Measurements from ENCODE around the gene FBL. TPM values are rescaled to one million over a fixed set of nuclear protein-coding genes. Genes with fewer than 3 reads are reported as not detected.

Gene FBL
- total RNA-seq, 2 experiments from 2014 or later: 336 to 365 TPM

GRCh38 chr19:39848392-39848791 lies 2.2 kb upstream of the FBL start:
- Histone ChIP-seq H3K79me2 (ENCODE audit: insufficient read depth, low read depth, low read length) (peaks cover 28% of the 10 kb centered on the region), H3K4me3 (ENCODE audit: low read depth, low read length, poor library complexity, severe bottlenecking) (no peak overlapping the region), H3K9me2 (ENCODE audit: insufficient read depth, low read length) (no peaks in the 10 kb centered on the region), H3K36me3 (ENCODE audit: insufficient read depth, low read length) (peaks cover 3% of the 10 kb centered on the region; the same call in 1 of the 2 replicates), H3K27ac (ENCODE audit: low read depth, low read length, poor library complexity, severe bottlenecking) (no peak overlapping the region), H4K20me1 (ENCODE audit: insufficient read depth, low read length) (peaks cover 19% of the 10 kb centered on the region; the same call in 1 of the 2 replicates), H3K4me1 (ENCODE audit: insufficient read depth, low read length, poor library complexity, severe bottlenecking) (peaks cover 21% of the 10 kb centered on the region), H3K4me2 (ENCODE audit: low read length) (no peak overlapping the region), H2AFZ (ENCODE audit: low read length) (no peak overlapping the region), H3K9me3 (ENCODE audit: low read length) (no peaks in the 10 kb centered on the region)
- no peak for DNase-seq (ENCODE audit: low spot score)
- ChIA-PET CTCF (ENCODE audit: unreplicated experiment) (no interaction called here), POLR2A (no interaction called here)
- TF ChIP-seq, protein P1, sequence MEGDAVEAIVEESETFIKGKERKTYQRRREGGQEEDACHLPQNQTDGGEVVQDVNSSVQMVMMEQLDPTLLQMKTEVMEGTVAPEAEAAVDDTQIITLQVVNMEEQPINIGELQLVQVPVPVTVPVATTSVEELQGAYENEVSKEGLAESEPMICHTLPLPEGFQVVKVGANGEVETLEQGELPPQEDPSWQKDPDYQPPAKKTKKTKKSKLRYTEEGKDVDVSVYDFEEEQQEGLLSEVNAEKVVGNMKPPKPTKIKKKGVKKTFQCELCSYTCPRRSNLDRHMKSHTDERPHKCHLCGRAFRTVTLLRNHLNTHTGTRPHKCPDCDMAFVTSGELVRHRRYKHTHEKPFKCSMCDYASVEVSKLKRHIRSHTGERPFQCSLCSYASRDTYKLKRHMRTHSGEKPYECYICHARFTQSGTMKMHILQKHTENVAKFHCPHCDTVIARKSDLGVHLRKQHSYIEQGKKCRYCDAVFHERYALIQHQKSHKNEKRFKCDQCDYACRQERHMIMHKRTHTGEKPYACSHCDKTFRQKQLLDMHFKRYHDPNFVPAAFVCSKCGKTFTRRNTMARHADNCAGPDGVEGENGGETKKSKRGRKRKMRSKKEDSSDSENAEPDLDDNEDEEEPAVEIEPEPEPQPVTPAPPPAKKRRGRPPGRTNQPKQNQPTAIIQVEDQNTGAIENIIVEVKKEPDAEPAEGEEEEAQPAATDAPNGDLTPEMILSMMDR (conservative IDR thresholded peaks at IDR 0.05; ENCODE audit: low read length): no peak
- no peak for TF ChIP-seq EZH2phosphoT487 (IDR thresholded peaks at IDR 0.05; ENCODE audit: borderline replicate concordance, low read depth, low read length)
- intact Hi-C loops (cut with micrococcal nuclease; ENCODE audit: unreplicated experiment): no loop called here
- no TSS peak for BruUV-seq (replicated peaks)

- Histone ChIP-seq H4K20me1 (ENCODE audit: insufficient read depth, low read length) (peaks cover 27% of the 10 kb centered on the region), H3K36me3 (ENCODE audit: insufficient read depth, low read length) (peaks cover 12% of the 10 kb centered on the region; the same call in 1 of the 2 replicates), H3K9me3 (ENCODE audit: low read length) (no peaks in the 10 kb centered on the region), H3K9me2 (ENCODE audit: insufficient read depth, low read length) (no peaks in the 10 kb centered on the region), H2AFZ (ENCODE audit: low read length) (no peak overlapping the region; the same call in 1 of the 2 replicates), H3K4me2 (ENCODE audit: low read length) (no peak overlapping the region), H3K27ac (ENCODE audit: low read depth, low read length, poor library complexity, severe bottlenecking) (no peak overlapping the region), H3K4me1 (ENCODE audit: insufficient read depth, low read length, poor library complexity, severe bottlenecking) (peaks cover 30% of the 10 kb centered on the region), H3K79me2 (ENCODE audit: insufficient read depth, low read depth, low read length) (peaks cover 37% of the 10 kb centered on the region), H3K4me3 (ENCODE audit: low read depth, low read length, poor library complexity, severe bottlenecking) (no peak overlapping the region)
- TF ChIP-seq, protein P1 (conservative IDR thresholded peaks at IDR 0.05; ENCODE audit: low read length): no peak
- TF ChIP-seq EZH2phosphoT487 (IDR thresholded peaks at IDR 0.05; ENCODE audit: borderline replicate concordance, low read depth, low read length): no peak
- DNase-seq (ENCODE audit: low spot score): no peak
- ChIA-PET CTCF (ENCODE audit: unreplicated experiment) (no interaction called here), POLR2A (interaction anchor here (0.5 kb wide), 1 partner anchor 9 kb away, joined by 3 read pairs; no protein-coding TSS in a partner anchor)
- intact Hi-C loops (cut with micrococcal nuclease; ENCODE audit: unreplicated experiment): no loop called here
- BruUV-seq (replicated peaks): no TSS peak
These were observed 1.3 kb upstream of the FBL start for GRCh38 chr19:39847525-39847924.

- Histone ChIP-seq H3K36me3 (ENCODE audit: insufficient read depth, low read length) (peaks cover 13% of the 10 kb centered on the region; the same call in 1 of the 2 replicates), H3K4me2 (ENCODE audit: low read length) (peak overlapping the region; percentile 76), H3K9me3 (ENCODE audit: low read length) (no peaks in the 10 kb centered on the region), H3K9me2 (ENCODE audit: insufficient read depth, low read length) (no peaks in the 10 kb centered on the region), H4K20me1 (ENCODE audit: insufficient read depth, low read length) (peaks cover 31% of the 10 kb centered on the region), H2AFZ (ENCODE audit: low read length) (peak overlapping the region; percentile 85), H3K4me1 (ENCODE audit: insufficient read depth, low read length, poor library complexity, severe bottlenecking) (peaks cover 33% of the 10 kb centered on the region), H3K27ac (ENCODE audit: low read depth, low read length, poor library complexity, severe bottlenecking) (peak overlapping the region; percentile 26), H3K79me2 (ENCODE audit: insufficient read depth, low read depth, low read length) (peaks cover 43% of the 10 kb centered on the region), H3K4me3 (ENCODE audit: low read depth, low read length, poor library complexity, severe bottlenecking) (peak overlapping the region; percentile 90)
- DNase-seq (ENCODE audit: low spot score): no peak
- no peak for TF ChIP-seq EZH2phosphoT487 (IDR thresholded peaks at IDR 0.05; ENCODE audit: borderline replicate concordance, low read depth, low read length)
- TF ChIP-seq, protein P1 (conservative IDR thresholded peaks at IDR 0.05; ENCODE audit: low read length): no peak
- intact Hi-C loops (cut with micrococcal nuclease; ENCODE audit: unreplicated experiment): no loop called here
- BruUV-seq (replicated peaks): no TSS peak
- POLR2A ChIA-PET: interaction anchor here (0.5 to 1.0 kb wide), 3 partner anchors 8 to 123 kb away, joined by 3 read pairs; no protein-coding TSS in a partner anchor
- CTCF ChIA-PET (ENCODE audit: unreplicated experiment): interaction anchor here (0.6 kb wide), 1 partner anchor 52 kb away, joined by 3 read pairs; no protein-coding TSS in a partner anchor
These were observed 703 bp upstream of the FBL start for GRCh38 chr19:39846678-39847486.
